HS-5 (cell line): ENCODE results near the gene NUDT21.
A peak's percentile ranks its signal among the peaks of the same experiment; 100 is the strongest.
"Not testable (repeated sequence)": the region's sequence is repeated elsewhere in the genome, so short reads cannot be mapped to it uniquely, and the experiment has no call there.

Experiments
- DNase-seq: peaks from one replicate; pipeline ENCODE4 v3.0.0-alpha.2; 2012; ENCODE audit warnings: low read depth

NUDT21 gene

DNA sequence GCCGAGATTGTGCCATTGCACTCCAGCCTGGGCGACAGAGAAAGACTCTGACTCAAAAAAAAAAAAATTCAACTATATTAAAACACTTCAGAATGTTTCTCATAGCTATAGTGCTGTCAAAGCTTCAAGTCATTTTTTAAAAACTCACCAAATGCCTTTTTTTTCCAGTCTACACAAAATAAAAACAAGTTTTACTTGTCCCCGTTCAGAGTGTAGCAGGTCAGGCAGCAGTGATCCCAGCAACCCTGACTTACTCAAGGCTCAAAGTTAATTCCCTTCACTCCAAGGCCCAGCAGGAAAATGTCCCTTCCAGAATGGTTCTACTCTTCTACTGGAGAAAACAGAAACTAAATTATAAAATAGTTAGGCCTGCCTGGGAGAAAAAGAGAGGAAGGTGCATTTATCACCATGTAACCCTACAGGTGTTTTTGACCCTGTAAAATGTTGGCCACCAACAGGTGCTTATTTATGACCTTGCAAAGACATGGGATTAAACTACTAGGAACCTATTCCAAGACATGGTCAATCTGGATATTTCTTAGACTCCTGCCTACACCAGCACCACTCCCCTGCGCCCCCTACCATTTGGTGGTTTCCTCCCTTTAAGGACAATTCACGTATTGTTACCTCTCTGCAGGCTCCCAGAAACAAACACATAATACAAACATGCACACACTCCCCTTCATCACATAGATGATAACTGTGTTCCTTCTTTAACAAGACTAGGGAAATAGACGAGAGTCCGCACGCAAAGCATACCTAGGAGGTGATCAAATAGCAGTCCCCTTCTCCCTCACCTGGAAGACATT is 31.2 kb downstream of the NUDT21 start:
- no peak for DNase-seq

DNA sequence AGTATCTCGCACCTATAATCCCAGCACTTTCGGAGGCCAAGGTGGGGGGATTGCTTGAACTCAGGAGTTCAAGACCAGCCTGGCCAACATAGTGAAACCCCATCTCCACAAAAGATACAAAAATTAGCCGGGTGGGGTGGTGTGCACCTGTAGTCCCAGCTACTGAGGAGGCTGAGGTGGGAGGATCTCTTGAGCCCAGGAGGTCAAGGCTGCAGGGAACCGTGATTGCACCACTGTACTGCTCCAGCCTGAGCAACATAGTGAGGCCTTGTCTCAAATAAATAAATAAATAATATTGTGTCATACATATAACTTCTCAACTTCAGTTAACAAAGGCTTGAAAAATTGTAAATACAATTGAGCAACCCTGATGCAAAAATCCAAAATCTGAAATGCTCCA is 34.0 kb downstream of the NUDT21 start:
- DNase-seq = no peak

DNA sequence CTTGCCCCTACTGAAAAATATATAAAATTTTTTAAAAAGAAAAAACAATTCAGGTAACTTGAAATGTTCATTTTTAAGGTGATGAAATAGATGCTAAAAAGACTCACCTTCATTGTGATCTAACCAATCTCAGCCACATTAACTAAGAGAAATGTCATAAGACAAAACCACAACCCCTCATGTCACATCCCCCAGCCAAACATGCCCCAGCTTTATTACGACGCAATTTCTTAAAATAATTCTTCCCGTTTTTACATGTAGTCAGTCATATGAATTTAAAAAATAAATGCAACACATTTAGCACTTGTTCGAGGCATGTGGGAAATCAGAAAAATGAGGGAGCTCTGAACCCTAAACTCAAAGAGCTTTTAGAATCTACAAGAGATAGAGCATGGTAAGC is 35.3 kb downstream of the NUDT21 start:
- DNase-seq = no peak

DNA sequence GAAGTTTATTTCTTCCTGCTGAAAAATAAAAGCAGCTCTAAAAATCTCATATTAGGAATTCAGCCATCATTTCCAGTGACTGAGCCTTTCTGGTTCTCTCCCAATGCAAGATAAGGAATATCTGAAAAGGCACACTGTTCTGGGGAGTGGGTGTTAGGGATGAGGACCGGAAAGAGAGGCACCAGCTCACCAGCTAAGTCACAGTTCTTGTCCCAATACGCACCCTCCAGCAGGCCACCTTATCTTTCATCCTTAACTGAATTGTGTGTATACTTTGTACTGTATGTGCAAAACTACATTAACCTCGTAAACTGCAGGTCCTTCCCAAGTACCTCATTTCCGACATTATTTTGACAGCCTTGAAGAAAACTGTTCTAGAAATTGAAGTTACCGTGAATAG is 36.8 kb downstream of the NUDT21 start:
- DNase-seq = no peak

DNA sequence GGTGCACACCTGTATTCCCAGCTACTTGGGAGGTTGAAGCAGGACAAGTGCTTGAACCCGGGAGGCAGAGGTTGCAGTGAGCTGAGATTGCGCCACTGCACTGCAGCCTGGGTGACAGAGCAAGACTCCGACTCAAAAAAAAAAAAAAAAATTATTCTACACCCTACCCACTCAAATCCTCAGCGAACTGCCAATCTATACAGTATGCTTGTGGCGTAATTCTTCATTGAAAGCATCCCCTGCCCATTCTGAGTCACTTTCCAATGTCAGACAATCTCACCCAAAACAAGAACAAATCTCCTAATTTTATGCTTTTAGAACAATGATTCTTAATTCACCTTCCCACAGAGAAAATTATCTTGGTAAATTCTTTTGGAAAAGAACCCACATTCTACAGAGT is 37.8 kb downstream of the NUDT21 start:
- no peak for DNase-seq

DNA sequence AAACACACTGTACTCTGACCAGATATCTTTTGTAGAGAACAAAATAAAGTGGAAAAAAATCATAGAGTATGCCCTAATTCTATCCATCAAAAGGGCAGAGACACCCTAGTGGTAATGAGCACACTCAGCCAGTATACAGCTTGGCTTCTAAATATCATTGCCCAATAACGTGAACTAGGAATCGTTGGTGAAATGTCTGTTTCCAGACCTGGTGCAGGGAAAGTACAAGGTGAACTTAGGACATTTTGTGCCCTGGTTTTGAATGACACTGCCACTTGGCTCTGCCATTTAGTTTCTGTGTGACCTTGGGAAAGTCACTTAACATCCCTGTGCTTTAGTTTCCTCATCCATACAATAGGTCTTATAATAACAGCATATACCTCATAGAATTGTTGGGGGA is 39.5 kb downstream of the NUDT21 start:
- no peak for DNase-seq

DNA sequence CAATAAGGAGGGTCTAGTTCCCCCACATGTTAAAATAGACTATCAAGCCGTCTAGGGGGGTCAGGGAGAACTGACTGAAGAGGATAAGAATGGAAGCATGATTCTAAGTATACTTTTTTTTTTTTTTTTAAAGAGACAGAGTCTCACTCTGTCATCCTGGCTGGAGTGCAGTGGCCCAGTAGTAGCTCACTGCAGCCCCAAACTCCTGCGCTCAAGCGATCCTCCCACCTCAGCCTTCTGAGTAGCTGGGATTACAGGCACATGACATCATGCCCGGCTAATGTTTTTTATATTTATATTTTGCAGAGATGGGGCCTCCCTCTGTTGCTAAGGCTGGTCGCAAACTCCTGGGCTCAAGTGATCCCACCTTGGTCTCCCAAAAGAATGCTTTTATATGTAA is 40.0 kb downstream of the NUDT21 start:
- DNase-seq = no peak

DNA sequence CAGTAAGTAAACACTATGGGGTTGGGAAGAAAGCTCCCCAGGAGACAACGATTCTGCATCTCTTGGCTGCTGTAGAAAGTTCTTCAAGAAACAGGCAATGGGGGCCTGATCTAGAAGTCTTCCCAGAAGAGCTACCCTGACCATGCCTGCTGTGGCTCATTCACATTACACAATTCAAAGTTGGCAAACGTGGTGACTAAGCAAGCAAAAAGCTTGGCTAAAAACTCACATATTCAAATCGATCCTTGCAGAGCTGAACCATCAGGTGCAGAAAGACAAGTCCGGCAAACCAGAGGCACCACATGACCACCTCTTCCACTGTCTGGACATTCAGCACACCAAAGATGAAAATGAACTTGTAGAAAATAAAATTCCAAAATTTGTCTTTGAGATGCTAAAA is 41.9 kb downstream of the NUDT21 start:
- DNase-seq = no peak

DNA sequence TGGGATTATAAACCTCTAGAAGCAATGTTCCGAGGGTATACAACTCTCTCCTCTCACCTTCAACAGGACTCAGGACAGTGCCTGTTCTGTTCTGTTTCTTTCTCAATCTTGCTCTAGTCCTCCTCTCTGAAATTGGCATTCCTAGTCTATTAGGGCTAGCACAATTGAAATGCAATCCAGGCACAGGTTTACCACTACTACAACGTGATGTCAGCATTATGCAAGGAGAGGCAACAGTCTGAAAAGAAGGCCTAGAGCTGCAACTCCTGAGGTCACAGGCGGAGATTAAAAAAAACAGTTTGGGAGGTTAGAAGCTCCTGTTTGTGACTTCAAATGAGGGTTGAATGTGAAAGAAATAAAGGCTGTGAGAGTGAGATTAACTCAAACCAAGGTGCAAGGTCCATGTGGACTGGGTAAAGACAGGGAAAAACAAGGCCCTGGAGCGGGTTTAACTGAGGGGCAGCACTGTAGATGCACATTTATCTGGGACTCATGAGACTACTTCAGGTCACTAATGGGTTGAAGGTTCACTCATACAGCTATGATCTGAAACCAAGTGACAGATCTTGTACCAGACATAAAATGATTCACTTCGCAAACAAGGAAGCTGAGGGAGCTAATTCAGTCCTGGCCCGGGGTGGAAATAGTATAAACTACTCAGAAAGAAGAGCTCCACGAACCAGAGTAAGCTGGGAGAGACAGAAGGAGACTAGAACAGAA is 42.6 kb downstream of the NUDT21 start:
- no peak for DNase-seq

DNA sequence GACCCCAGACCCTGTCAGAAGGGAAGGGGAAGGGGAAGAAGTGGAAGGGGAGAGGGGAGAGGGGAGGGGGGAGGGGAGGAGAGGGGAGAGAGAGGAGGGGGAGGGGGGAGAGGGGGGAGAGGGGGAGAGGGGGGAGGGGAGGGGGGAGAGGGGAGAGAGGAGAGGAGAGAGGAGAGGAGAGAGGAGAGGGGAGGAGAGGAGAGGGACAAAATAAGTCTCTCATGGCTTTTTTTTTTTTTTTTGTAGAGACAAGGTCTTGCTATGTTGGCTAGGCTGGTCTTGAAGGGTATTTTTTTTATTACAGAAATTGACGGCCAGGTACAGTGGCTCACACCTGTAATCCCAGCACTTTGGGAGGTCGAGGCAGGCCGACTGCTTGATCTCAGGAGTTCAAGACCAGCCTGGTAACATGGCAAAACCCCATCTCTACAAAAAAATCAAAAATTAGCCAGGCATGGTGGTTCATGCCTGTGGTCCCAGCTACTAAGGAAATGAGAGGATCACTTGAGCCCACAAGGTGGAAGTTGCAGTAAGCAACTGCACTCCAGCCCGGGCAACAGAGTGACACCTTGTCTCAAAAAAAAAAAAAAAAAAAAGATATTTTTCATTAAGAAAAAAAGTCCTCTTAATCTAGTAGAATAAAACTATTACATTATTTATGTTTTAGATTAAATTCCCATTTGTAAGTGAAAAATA is 45.0 kb downstream of the NUDT21 start:
- no peak for DNase-seq

DNA sequence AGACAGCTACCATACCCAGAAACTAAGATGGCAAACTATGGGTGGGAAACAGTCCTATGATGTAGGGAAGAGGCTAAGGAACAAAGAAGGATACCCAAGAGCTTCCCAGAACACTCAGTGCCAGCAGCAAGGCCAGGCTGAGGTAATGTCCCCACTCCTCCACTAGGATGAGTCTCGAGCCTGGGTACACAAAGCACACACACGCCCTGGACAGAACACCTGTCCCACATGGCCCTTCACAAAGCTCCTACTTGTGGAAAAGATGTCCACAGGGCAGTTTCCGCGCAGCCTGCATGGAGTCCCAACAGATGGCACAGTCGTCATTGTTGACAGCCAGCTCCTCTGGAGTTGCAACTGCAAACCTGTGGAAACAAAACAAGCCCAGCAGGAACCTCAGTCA is 49.6 kb downstream of the NUDT21 start:
- DNase-seq = no peak

DNA sequence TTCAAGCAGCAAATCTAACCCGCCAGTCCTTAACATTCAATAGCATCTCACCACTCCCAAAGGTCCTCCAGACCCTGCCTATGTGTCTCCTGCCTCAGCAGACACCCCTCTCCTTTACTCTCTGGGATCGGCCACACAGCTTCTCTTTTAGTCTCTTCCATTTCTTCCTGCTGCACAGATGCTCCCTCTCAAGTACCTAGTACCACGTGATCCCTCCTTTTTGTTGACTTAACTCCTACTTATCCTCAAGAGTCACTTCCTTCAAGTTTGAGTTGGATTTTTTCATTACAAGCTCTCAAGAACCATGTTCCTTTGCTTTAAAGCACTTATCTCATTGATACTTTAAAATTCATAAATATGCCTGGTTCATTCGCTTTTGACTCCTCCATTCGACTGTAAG is 50.7 kb downstream of the NUDT21 start:
- DNase-seq = no peak

DNA sequence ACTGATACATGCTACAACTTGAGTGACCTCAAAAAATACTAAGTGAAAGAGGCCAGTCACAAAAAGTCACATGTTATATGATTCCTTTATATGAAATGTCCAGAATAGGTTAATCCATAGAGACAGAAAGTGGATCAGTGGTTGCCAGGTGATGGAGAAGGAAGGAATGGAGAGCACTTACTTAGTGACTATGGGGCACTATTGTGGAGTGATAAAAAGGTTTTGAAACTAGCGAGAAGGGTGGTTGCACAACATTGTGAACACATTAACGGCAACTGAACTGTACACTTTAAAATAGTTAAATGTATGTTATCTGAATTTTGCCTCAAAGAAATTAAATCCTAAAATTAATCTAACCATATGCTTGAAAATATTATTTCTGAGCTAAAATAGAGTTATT is 51.6 kb downstream of the NUDT21 start:
- no peak for DNase-seq

DNA sequence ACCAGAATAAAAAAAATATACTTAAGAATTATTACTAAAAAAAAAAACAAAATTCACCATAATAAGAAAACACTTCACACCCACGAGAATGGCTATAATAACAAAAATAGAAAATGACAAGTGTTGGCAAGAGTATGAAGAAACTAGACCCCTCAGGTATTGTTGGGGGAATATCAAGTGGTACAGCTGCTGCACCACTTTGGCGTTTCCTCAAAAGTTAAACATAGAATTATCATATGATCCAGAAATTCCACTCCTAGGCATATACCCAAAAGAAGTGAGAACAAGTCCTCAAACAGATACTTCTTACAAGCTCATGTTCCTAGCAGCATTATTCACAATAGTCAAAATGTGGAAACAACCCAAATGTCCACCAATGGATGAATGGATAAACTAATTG is 52.1 kb downstream of the NUDT21 start:
- no peak for DNase-seq

DNA sequence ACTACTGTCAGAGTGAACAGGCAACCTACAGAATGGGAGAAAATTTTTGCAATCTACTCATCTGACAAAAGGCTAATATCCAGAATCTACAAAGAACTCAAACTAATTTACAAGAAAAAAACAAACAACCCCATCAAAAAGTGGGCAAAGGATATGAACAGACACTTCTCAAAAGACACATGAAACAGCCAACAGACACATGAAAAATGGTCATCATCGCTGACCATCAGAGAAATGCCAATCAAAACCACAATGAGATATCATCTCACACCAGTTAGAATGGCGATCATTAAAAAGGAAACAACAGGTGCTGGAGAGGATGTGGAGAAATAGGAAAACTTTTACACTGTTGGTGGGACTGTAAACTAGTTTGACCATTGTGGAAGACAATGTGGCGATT is 54.4 kb downstream of the NUDT21 start:
- DNase-seq = not testable (repeated sequence)

DNA sequence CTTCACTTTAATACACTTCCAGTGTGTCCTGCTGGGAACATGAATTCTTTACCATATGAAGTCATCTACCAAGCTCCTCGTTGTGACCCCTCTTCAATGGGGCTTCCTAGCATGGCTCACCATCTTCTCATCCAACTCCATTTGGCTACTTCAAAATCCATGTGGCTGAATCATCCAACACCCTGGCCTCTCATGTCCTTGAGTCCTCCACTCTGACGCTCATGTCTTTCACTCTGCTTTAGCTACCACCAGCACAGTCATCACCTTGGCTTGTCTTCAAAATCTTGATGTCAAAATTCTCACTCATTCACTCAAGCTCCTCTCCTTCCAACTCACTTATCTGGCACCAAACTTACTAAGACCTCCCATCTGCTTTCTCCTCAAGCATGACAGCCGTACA is 61.6 kb downstream of the NUDT21 start:
- DNase-seq = peak; percentile 98

DNA sequence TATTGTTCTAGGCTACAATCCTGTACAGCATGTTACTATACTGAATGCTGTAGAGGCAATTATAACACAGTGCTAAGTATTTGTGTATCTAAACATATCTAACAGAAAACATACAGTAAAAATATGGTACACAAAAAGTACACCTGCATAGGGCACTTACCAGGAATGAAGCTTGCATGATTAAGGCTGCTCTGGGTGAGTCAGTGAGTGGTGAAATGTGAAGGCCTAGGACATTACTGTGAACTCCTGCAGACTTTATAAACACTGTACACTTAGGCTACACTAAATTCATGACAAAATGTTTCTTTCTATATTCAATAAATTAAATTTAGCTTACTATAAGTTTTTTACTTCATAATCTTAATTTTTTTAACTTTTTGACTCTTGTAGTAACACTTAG is 62.9 kb downstream of the NUDT21 start:
- no peak for DNase-seq

DNA sequence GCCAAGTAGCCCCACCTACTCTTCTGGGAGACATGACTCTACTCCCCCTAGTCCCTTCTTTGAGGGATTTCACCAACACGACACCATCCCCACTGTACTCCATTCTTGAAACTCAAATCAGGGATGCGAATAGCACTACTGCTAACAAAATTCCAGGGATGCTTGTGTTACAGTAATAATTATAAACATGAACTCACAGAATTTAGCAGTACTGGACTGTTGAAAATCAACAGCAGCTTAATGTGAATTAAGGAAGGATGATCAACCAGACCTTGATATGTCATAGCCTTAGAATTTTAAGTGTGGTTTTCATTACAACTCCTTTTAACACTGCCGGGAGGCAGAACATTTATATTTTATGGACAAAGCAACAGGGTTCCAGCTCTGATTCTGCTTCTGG is 63.7 kb downstream of the NUDT21 start:
- no peak for DNase-seq

DNA sequence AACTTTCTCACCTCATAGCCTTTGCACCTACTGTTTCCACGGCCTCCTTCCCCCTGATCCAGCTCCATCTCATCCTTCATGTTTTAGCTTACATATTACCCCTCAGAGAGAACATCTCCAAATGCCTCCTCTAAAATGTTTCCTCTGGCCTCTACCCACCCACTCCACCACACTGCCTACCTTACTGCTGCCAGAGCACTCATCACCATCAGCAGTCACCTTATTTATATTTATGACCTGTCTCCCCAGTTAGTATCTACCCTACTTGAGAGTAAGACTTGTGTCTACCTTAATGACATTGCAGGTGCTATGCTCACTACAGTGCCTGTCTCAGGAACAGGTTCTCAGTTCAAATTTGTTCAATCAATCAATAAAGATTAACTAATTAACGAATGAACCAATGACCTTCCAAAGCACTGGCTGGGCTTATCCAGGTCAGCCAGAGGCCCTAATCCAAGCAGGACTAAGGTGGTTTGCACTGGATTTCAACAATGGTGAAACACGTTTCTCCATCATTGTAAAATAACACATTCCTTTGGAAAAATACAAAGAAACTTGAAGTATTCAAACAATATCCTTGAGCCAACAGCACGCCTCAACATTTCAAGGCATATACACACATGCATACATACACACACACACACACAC is 66.9 kb downstream of the NUDT21 start:
- no peak for DNase-seq

DNA sequence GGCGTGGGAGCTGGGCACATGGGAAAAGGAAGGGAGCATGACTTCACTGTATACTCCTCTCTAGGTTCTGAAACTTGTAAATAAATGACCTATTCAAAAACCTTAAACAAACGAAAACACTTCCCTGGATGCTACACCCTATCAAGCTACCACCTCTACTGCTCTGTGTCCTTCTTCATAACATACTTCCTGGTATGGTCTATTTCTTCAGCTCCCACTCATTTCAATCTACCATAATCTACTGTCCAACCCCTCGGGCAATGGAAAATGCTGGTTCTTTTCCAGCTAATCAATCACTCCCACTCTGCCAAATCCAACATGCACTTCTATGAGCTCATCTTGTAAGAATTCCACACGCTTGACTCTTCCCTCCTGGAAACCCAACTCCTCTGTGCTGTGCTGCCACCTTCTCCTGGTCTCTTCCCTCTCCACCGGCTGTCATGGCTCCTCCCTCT is 68.2 kb downstream of the NUDT21 start:
- peak; percentile 40 for DNase-seq

DNA sequence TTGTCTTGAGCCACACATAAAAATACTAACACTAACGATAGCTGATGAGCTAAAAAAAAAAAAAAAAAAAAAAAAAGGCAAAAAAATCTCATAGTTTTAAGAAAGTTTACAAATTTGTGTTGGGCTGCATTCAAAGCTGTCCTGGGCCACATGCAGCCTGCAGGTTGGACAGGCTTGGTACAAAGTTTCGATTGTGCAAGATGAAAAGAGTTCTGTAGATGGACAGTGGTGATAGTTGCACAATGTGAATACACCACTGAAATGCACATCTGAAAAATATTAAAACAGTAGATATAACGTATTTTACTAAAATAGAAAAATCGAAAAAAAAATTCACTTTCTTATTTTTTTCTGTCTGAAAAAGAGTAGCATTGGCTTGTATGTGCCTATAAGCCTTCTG is 68.7 kb downstream of the NUDT21 start:
- no peak for DNase-seq

DNA sequence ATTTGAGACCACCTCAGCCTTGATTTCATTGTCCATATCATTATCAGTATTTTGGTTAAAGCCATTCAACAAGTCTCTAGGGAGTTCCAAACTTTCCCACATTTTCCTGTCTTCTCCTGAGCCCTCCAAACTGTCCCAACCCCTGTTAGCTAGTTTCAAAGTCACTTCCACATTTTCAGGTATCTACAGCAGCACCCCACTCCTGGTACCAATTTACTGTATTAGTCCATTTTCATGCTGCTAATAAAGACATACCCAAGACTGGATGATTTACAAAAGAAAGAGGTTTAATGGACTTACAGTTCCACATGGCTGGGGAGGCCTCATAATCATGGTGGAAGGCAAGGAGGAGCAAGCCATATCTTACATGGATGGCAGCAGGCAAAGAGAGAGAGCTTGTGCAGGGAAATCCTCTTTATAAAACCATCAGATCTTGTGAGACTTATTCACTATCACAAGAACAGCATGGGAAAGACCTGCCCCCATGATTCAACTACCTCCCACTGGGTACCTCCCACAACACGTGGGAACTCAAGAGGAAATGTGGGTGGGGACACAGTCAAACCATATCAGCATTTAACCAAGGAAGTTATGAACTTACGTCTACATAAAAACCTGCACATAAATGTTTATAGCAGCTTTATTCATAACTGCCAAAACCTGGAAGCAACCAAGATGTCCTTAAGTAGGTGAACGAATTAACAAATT is 70.2 kb downstream of the NUDT21 start:
- DNase-seq = not testable (repeated sequence)
